ENCODE results near the gene SLC6A11.

Gene SLC6A11

GRCh38 chr3:10933021-10933420 is 117.0 kb downstream of the SLC6A11 start:
- TF ChIP-seq SNAI2 (CRISPR knock-in tag; IDR thresholded peaks at IDR 0.05) (no peak), ZNF70 (CRISPR knock-in tag; IDR thresholded peaks at IDR 0.05) (no peak), RARB (CRISPR knock-in tag; IDR thresholded peaks at IDR 0.05) (no peak), PATZ1 (CRISPR knock-in tag; IDR thresholded peaks at IDR 0.05; ENCODE audit: borderline replicate concordance) (no peak), ZFP30 (CRISPR knock-in tag; IDR thresholded peaks at IDR 0.05) (no peak), ZNF565 (CRISPR knock-in tag; conservative IDR thresholded peaks at IDR 0.05; ENCODE audit: low read depth) (no peak), BACH2 (CRISPR knock-in tag; IDR thresholded peaks at IDR 0.05; ENCODE audit: borderline replicate concordance) (no peak), PPARA (CRISPR knock-in tag; IDR thresholded peaks at IDR 0.05; ENCODE audit: borderline replicate concordance) (no peak), CSDC2 (CRISPR knock-in tag; IDR thresholded peaks at IDR 0.05) (no peak), ESRRG (CRISPR knock-in tag; IDR thresholded peaks at IDR 0.05) (no peak)
- no peak for ATAC-seq

DNA sequence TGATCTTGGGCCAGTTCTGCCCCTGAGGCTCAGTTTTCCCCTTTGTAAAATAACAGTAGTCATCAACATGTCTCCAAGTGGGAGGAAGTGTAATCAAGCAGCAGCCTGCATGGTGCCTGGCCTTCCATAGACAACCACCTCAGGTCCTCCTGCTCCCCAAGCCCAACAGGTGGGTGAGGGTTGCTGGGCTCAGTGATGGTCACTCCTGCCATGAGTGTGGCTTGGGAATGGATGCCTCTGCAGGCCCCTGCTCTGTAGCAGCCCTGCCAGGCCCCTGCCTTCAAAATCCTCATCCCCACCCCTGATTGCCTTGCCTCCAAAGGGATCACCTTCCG is 117.4 kb downstream of the SLC6A11 start:
- no peak for TF ChIP-seq ZFP30 (CRISPR knock-in tag; IDR thresholded peaks at IDR 0.05)
- TF ChIP-seq TSHZ2 (CRISPR knock-in tag; IDR thresholded peaks at IDR 0.05) = no peak
- no peak for TF ChIP-seq TOX (CRISPR knock-in tag; IDR thresholded peaks at IDR 0.05; ENCODE audit: borderline replicate concordance)
- no peak for TF ChIP-seq PATZ1 (CRISPR knock-in tag; IDR thresholded peaks at IDR 0.05; ENCODE audit: borderline replicate concordance)
- TF ChIP-seq BACH2 (CRISPR knock-in tag; IDR thresholded peaks at IDR 0.05; ENCODE audit: borderline replicate concordance) = no peak
- no peak for TF ChIP-seq CREB5 (CRISPR knock-in tag; IDR thresholded peaks at IDR 0.05; ENCODE audit: low read depth)
- TF ChIP-seq ZC3H10 (CRISPR knock-in tag; IDR thresholded peaks at IDR 0.05) = no peak
- no peak for TF ChIP-seq ZNF565 (CRISPR knock-in tag; conservative IDR thresholded peaks at IDR 0.05; ENCODE audit: low read depth)
- no peak for TF ChIP-seq ZFP3 (CRISPR knock-in tag; IDR thresholded peaks at IDR 0.05)
- TF ChIP-seq, protein P1, sequence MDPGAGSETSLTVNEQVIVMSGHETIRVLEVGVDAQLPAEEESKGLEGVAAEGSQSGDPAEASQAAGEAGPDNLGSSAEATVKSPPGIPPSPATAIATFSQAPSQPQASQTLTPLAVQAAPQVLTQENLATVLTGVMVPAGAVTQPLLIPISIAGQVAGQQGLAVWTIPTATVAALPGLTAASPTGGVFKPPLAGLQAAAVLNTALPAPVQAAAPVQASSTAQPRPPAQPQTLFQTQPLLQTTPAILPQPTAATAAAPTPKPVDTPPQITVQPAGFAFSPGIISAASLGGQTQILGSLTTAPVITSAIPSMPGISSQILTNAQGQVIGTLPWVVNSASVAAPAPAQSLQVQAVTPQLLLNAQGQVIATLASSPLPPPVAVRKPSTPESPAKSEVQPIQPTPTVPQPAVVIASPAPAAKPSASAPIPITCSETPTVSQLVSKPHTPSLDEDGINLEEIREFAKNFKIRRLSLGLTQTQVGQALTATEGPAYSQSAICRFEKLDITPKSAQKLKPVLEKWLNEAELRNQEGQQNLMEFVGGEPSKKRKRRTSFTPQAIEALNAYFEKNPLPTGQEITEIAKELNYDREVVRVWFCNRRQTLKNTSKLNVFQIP (CRISPR knock-in tag; IDR thresholded peaks at IDR 0.05; ENCODE audit: borderline replicate concordance, low read depth) = no peak
- no peak for TF ChIP-seq ZNF8 (CRISPR knock-in tag; IDR thresholded peaks at IDR 0.05)
- TF ChIP-seq ESRRG (CRISPR knock-in tag; IDR thresholded peaks at IDR 0.05) = no peak
- TF ChIP-seq GLIS3 (CRISPR knock-in tag; IDR thresholded peaks at IDR 0.05) = no peak
- TF ChIP-seq CSDC2 (CRISPR knock-in tag; IDR thresholded peaks at IDR 0.05) = no peak
- TF ChIP-seq PPARA (CRISPR knock-in tag; IDR thresholded peaks at IDR 0.05; ENCODE audit: borderline replicate concordance) = no peak
- TF ChIP-seq TCF4 (CRISPR knock-in tag; IDR thresholded peaks at IDR 0.05; ENCODE audit: borderline replicate concordance) = no peak
- TF ChIP-seq SNAI2 (CRISPR knock-in tag; IDR thresholded peaks at IDR 0.05) = no peak
- TF ChIP-seq, protein P2, sequence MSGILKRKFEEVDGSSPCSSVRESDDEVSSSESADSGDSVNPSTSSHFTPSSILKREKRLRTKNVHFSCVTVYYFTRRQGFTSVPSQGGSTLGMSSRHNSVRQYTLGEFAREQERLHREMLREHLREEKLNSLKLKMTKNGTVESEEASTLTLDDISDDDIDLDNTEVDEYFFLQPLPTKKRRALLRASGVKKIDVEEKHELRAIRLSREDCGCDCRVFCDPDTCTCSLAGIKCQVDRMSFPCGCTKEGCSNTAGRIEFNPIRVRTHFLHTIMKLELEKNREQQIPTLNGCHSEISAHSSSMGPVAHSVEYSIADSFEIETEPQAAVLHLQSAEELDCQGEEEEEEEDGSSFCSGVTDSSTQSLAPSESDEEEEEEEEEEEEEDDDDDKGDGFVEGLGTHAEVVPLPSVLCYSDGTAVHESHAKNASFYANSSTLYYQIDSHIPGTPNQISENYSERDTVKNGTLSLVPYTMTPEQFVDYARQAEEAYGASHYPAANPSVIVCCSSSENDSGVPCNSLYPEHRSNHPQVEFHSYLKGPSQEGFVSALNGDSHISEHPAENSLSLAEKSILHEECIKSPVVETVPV (CRISPR knock-in tag; IDR thresholded peaks at IDR 0.05) = no peak
- TF ChIP-seq OSR1 (CRISPR knock-in tag; IDR thresholded peaks at IDR 0.05) = no peak
- ATAC-seq = no peak

Measured in SK-N-SH treated with all-trans-retinoic acid at 6 μM for 48 hours (cell line).